GM19043 (cell line): ENCODE results near the gene SFPQ.
"Not testable (repeated sequence)": the region's sequence is repeated elsewhere in the genome, so short reads cannot be mapped to it uniquely, and the experiment has no call there.

Experiments used
- ATAC-seq: cut with Tn5 transposase; IDR thresholded peaks from one replicate; pipeline ENCODE4 v1.9.1; 2021; ENCODE audit warnings: low read depth; ENCODE audit not compliant: unreplicated experiment

SFPQ gene

GRCh38 chr1:35187816-35188342 lies 5.1 kb downstream of the SFPQ start:
- ATAC-seq, result no peak

- no peak for ATAC-seq
Observed at GRCh38 chr1:35186239-35186638, 6.7 kb downstream of the SFPQ start.

- no peak for ATAC-seq
Observed at GRCh38 chr1:35185200-35185599, 7.7 kb downstream of the SFPQ start.

- ATAC-seq, result no peak
Observed at GRCh38 chr1:35184495-35185199, 8.3 kb downstream of the SFPQ start.

GRCh38 chr1:35181790-35182455 lies 11.0 kb downstream of the SFPQ start:
- ATAC-seq, result no peak

- ATAC-seq, result no peak
Observed at GRCh38 chr1:35180776-35181374, 12.1 kb downstream of the SFPQ start.

- ATAC-seq, result no peak
Observed at GRCh38 chr1:35179908-35180307, 13.0 kb downstream of the SFPQ start.

- ATAC-seq, result no peak
Observed at GRCh38 chr1:35178874-35179380, 14.0 kb downstream of the SFPQ start.

GRCh38 chr1:35178295-35178695 lies 14.7 kb downstream of the SFPQ start:
- no peak for ATAC-seq

- no peak for ATAC-seq
Observed at GRCh38 chr1:35177237-35177786, 15.6 kb downstream of the SFPQ start.

GRCh38 chr1:35175602-35176001 lies 17.3 kb downstream of the SFPQ start:
- ATAC-seq, result no peak

- no peak for ATAC-seq
Observed at GRCh38 chr1:35175098-35175576, 17.8 kb downstream of the SFPQ start.

GRCh38 chr1:35173909-35174540 lies 18.9 kb downstream of the SFPQ start:
- ATAC-seq, result no peak

GRCh38 chr1:35173491-35173890 lies 19.5 kb downstream of the SFPQ start:
- no peak for ATAC-seq

- ATAC-seq, result no peak
Observed at GRCh38 chr1:35172022-35172421, 20.9 kb downstream of the SFPQ start.

GRCh38 chr1:35171579-35171978 lies 21.4 kb downstream of the SFPQ start:
- no peak for ATAC-seq

- no peak for ATAC-seq
Observed at GRCh38 chr1:35164893-35165292, 28.1 kb downstream of the SFPQ start.

GRCh38 chr1:35151220-35151619 lies 41.7 kb downstream of the SFPQ start:
- ATAC-seq, result no peak

GRCh38 chr1:35145892-35146549 lies 46.9 kb downstream of the SFPQ start:
- ATAC-seq, result not testable (repeated sequence)
